Chondrocyte (in vitro differentiated cells): ENCODE results near the gene RNF166. TPM values are rescaled to one million over a fixed set of nuclear protein-coding genes. Genes with fewer than 3 reads are reported as not detected.

Source experiments
- DNase-seq: peaks from one replicate; pipeline ENCODE4 v3.0.0; 2021; ENCODE audit warnings: mixed read lengths, low spot score
- H3K27ac Mint-ChIP-seq: one replicate; pipeline ENCODE4 v1.8.0; 2021; ENCODE audit warnings: mild to moderate bottlenecking, moderate library complexity, mixed read lengths; ENCODE audit not compliant: unreplicated experiment
- H3K27me3 Mint-ChIP-seq: 2 replicates; pipeline ENCODE4 v1.8.0; 2021; ENCODE audit warnings: low read depth, mixed read lengths
- H3K36me3 Mint-ChIP-seq: 2 replicates; pipeline ENCODE4 v1.8.0; 2021; ENCODE audit warnings: low read depth, mixed read lengths
- H3K4me1 Mint-ChIP-seq: 2 replicates; pipeline ENCODE4 v1.8.0; 2021; ENCODE audit warnings: low read depth, mild to moderate bottlenecking, mixed read lengths
- H3K4me3 Mint-ChIP-seq: one replicate; pipeline ENCODE4 v1.8.0; 2021; ENCODE audit warnings: mild to moderate bottlenecking, moderate library complexity, mixed read lengths; ENCODE audit not compliant: unreplicated experiment
- H3K9me3 Mint-ChIP-seq: 2 replicates; pipeline ENCODE4 v1.8.0; 2021; ENCODE audit warnings: low read depth, mixed read lengths
- CTCF ChIP-seq: fragments of 200-600 bp; sonication (generic); IDR thresholded peaks from 2 replicates; pipeline ENCODE4 v1.5.0; 2021; ENCODE audit warnings: antibody characterized with exemption, mild to moderate bottlenecking, moderate library complexity
- total RNA-seq: library from RNA; stranded (reverse); gene quantifications from 3 replicates; pipeline ENCODE4 v1.2.1, GENCODE V29; 2021

RNF166 gene
- total RNA-seq, 1 donor from 2014 or later: 12.8 TPM

GRCh38 chr16:88713568-88714419 is 7.6 kb upstream of the RNF166 start:
- Mint-ChIP-seq H3K27me3 (no peaks in the 10 kb centered on the region), H3K27ac (no peak overlapping the region), H3K4me1 (no peaks in the 10 kb centered on the region), H3K4me3 (no peak overlapping the region), H3K9me3 (no peaks in the 10 kb centered on the region), H3K36me3 (peaks cover 10% of the 10 kb centered on the region)
- TF ChIP-seq CTCF: no peak
- DNase-seq: no peak

GRCh38 chr16:88713054-88713453 is 6.8 kb upstream of the RNF166 start:
- Mint-ChIP-seq H3K4me3 (no peak overlapping the region), H3K4me1 (no peaks in the 10 kb centered on the region), H3K27me3 (no peaks in the 10 kb centered on the region), H3K27ac (no peak overlapping the region), H3K36me3 (peaks cover 5% of the 10 kb centered on the region), H3K9me3 (no peaks in the 10 kb centered on the region)
- no peak for TF ChIP-seq CTCF
- no peak for DNase-seq

- Mint-ChIP-seq H3K27ac (no peak overlapping the region), H3K4me3 (no peak overlapping the region)
- no peak for TF ChIP-seq CTCF
Measured at GRCh38 chr16:88712362-88712979, 6.3 kb upstream of the RNF166 start.

GRCh38 chr16:88711750-88712340 is 5.6 kb upstream of the RNF166 start:
- Mint-ChIP-seq H3K27ac (no peak overlapping the region), H3K27me3 (no peaks in the 10 kb centered on the region), H3K9me3 (no peaks in the 10 kb centered on the region), H3K36me3 (no peaks in the 10 kb centered on the region), H3K4me3 (no peak overlapping the region), H3K4me1 (peaks cover 11% of the 10 kb centered on the region)
- TF ChIP-seq CTCF: no peak
- DNase-seq: no peak

More at GRCh38 chr16:88712362-88712979, 6.3 kb upstream of the RNF166 start:
- DNase-seq: no peak
- Mint-ChIP-seq H3K36me3 (peaks cover 5% of the 10 kb centered on the region), H3K9me3 (no peaks in the 10 kb centered on the region), H3K4me1 (peaks cover 5% of the 10 kb centered on the region), H3K27me3 (no peaks in the 10 kb centered on the region)

GRCh38 chr16:88710556-88710955 is 4.3 kb upstream of the RNF166 start:
- Mint-ChIP-seq H3K9me3 (no peaks in the 10 kb centered on the region), H3K4me1 (peaks cover 12% of the 10 kb centered on the region), H3K27me3 (no peaks in the 10 kb centered on the region), H3K27ac (no peak overlapping the region), H3K4me3 (no peak overlapping the region), H3K36me3 (no peaks in the 10 kb centered on the region)
- TF ChIP-seq CTCF: no peak
- DNase-seq: no peak
